Lung (tissue), 12 donors: Measurements from ENCODE around the gene GTF2F1. TPM values are rescaled to one million over a fixed set of nuclear protein-coding genes. Genes with fewer than 3 reads are reported as not detected.

Experiments
- ATAC-seq: fragments of 200-7000 bp; cut with Tn5 transposase; one replicate; pipeline ENCODE4 v1.9.1; 2020; ENCODE audit warnings: moderate number of reproducible peaks; ENCODE audit not compliant: insufficient read depth, low FRiP score
- DNase-seq, 3 donors: peaks; one replicate each; pipeline ENCODE4 v3.0.0-alpha.2; 2013 to 2017
- H3K27ac ChIP-seq, 2 donors: one replicate each; pipeline ENCODE4 v1.5.1; 2013; ENCODE audit warnings: mild to moderate bottlenecking in 2 of 2, moderate library complexity in 2 of 2, control low read depth in 1 of 2, inconsistent platforms in 1 of 2, low read depth in 1 of 2, low read length in 1 of 2
- H3K27me3 ChIP-seq, 3 donors: one replicate each; pipeline ENCODE4 v1.5.1; 2013; ENCODE audit warnings: low read length in 2 of 3; ENCODE audit not compliant: control insufficient read depth in 3 of 3, insufficient read depth in 3 of 3
- H3K36me3 ChIP-seq, 4 donors: one replicate each; pipeline ENCODE4 v1.5.1; 2013; ENCODE audit warnings: low read length in 4 of 4, mild to moderate bottlenecking in 1 of 4, moderate library complexity in 1 of 4; ENCODE audit not compliant: control insufficient read depth in 4 of 4, insufficient read depth in 4 of 4
- H3K4me1 ChIP-seq, 5 donors: one replicate each; pipeline ENCODE4 v1.5.1; 2013; ENCODE audit warnings: low read length in 5 of 5, mild to moderate bottlenecking in 2 of 5, moderate library complexity in 1 of 5; ENCODE audit not compliant: control insufficient read depth in 5 of 5, insufficient read depth in 5 of 5
- H3K4me3 ChIP-seq: one replicate; pipeline ENCODE4 v1.5.1; 2013; ENCODE audit warnings: mild to moderate bottlenecking, control low read depth, moderate library complexity
- H3K9ac ChIP-seq, 2 donors: one replicate each; pipeline ENCODE4 v1.5.1; 2013; ENCODE audit warnings: low read length in 2 of 2, control low read depth in 1 of 2; ENCODE audit not compliant: insufficient read depth in 1 of 2
- H3K9me3 ChIP-seq, 4 donors: one replicate each; pipeline ENCODE4 v1.5.1; 2013; ENCODE audit warnings: low read length in 3 of 4, mild to moderate bottlenecking in 1 of 4, moderate library complexity in 1 of 4; ENCODE audit not compliant: control insufficient read depth in 4 of 4, insufficient read depth in 3 of 4
- CTCF ChIP-seq: IDR thresholded peaks from 2 replicates; pipeline ENCODE4 v1.5.1; 2012; ENCODE audit warnings: mild to moderate bottlenecking; ENCODE audit errors: control extremely low read depth, extremely low read depth
- WGBS, 2 donors: extraction: QIAGEN DNeasy Blood & Tissue Kit; methylation state at CpG; one replicate each; pipeline ENCODE4 v1.1.7; 2013; 5-methylcytosine and 5-hydroxymethylcytosine counted together
- polyA plus RNA-seq, 2 donors: library from polyadenylated mRNA; stranded (reverse); fragments of 200-250 nt; gene quantifications; one replicate each; pipeline ENCODE4 v1.2.1, GENCODE V29; 2013
- total RNA-seq, 2 donors: library from RNA; depleted of rRNA in 1 of 2; stranded (reverse); fragments of >200 nt in 1 of 2; gene quantifications; one replicate each; pipeline ENCODE4 v1.2.1, GENCODE V29; 2014 to 2021
- donor health status: control.
- donor health status: control.
- donor health status: Bipolar disorder and iron deficiency.
- donor health status: healthy.
- donor health status: DM: yes; HTN: yes; CAD: no.

GTF2F1 gene
- total and polyA plus RNA-seq, 4 donors, result 45.4 to 53.5 (median 48.3) TPM

GRCh38 chr19:6425732-6426620 lies 33.0 kb upstream of the GTF2F1 start:
- Histone ChIP-seq H3K9me3 (no peaks in the 10 kb centered on the region), H3K27me3 (no peaks in the 10 kb centered on the region), H3K4me3 (no peak overlapping the region), H3K27ac (peak overlapping the region; percentile 65 to 85), H3K9ac (peak overlapping the region in 1 of 2 donors; percentile 53), H3K4me1 (peaks cover 0 to 21% (median 13%) of the 10 kb centered on the region in 5 donors), H3K36me3 (peaks cover 0 to 14% (median 9%) of the 10 kb centered on the region in 4 donors)
- ATAC-seq (no peak), DNase-seq (peak in 1 of 3 donors; percentile 25)
- no peak for TF ChIP-seq CTCF
- WGBS, 2 donors, result 94% methylated on average over 21 of the region's 21 CpGs

GRCh38 chr19:6424939-6425731 lies 32.2 kb upstream of the GTF2F1 start:
- H3K4me1 ChIP-seq, result peaks cover 0 to 21% (median 13%) of the 10 kb centered on the region in 5 donors
- peak overlapping the region; percentile 65 to 85 for H3K27ac ChIP-seq
- peaks cover 0 to 21% (median 16%) of the 10 kb centered on the region in 4 donors for H3K36me3 ChIP-seq
- H3K27me3 ChIP-seq, result no peaks in the 10 kb centered on the region
- ATAC-seq (peak; percentile 95), DNase-seq (peak; percentile 100)
- no peaks in the 10 kb centered on the region for H3K9me3 ChIP-seq
- no peak overlapping the region for H3K4me3 ChIP-seq
- no peak for TF ChIP-seq CTCF
- 3 to 5% methylated on average over 43 of the region's 43 CpGs for WGBS, 2 donors
- peak overlapping the region in 1 of 2 donors; percentile 53 for H3K9ac ChIP-seq

GRCh38 chr19:6424195-6424938 lies 31.4 kb upstream of the GTF2F1 start, which contains the start of gene KHSRP:
KHSRP (minus strand) TSS chr19:6424811; CDS start chr19:6424701, 110 bp downstream.
- H3K9ac ChIP-seq, result peak within 1 kb of the TSS; percentile 46 to 93
- H3K9me3 ChIP-seq, result no peaks in the 10 kb centered on the region
- DNase-seq (peak in 1 of 3 donors; percentile 23), ATAC-seq (no peak)
- peaks cover 0 to 21% (median 13%) of the 10 kb centered on the region in 5 donors for H3K4me1 ChIP-seq
- no peak for TF ChIP-seq CTCF
- 0% methylated on average over 40 to 114 of the region's 114 CpGs for WGBS, 2 donors
- peaks cover 0 to 28% (median 21%) of the 10 kb centered on the region in 4 donors for H3K36me3 ChIP-seq
- peak within 1 kb of the TSS; percentile 65 to 85 for H3K27ac ChIP-seq
- peak within 1 kb of the TSS; percentile 67 for H3K4me3 ChIP-seq
- no peaks in the 10 kb centered on the region for H3K27me3 ChIP-seq
